ENCODE measurements around the gene CSRNP2. TPM values are rescaled to one million over a fixed set of nuclear protein-coding genes. Genes with fewer than 3 reads are reported as not detected.

CSRNP2 gene
- total and polyA plus RNA-seq, 2 of the 4 experiments (the other 2 are of a cell fraction), result 14.0 to 21.7 TPM

DNA sequence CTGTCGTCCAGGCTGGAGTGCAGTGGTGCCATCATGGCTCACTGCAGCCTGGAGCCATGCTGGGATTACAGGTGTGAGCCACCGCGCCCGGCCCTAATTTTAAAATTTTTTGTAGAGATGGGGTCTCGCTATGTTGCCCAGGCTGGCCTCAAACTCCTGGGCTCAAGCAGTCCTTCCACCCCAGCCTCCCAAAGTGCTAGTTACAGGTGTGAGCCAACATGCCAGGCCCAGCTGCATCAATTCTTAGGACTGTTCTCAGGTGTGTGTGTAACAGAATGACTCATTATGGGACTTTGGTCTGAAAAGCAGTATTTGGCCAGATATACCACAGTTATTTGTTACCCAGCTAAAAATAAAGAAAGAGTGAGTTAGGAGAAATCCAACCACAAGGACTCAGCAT is 17.9 kb downstream of the CSRNP2 start:
- Histone ChIP-seq H2AK9ac (replicated peaks; ENCODE audit: low read depth, low read length, poor library complexity) (no peak overlapping the region), H3K4me2 (ENCODE audit: low read depth, low read length) (no peak overlapping the region), H2BK5ac (ENCODE audit: low read depth, low read length, poor library complexity, severe bottlenecking) (no peak overlapping the region), H3K23ac (ENCODE audit: low read depth, low read length) (no peak overlapping the region), H3K18ac (ENCODE audit: low read depth, low read length) (no peak overlapping the region), H3K9me1 (ENCODE audit: insufficient read depth, low read length) (peaks cover 9% of the 10 kb centered on the region; the same call in 1 of the 2 replicates), H3K4me3 (ENCODE audit: insufficient read depth, low read depth, low read length) (no peak overlapping the region), H3K79me1 (ENCODE audit: low read depth in 1 of 2, low read length in 2 of 2) (peaks cover 8 to 28% of the 10 kb centered on the region in 2 experiments; a peak in 2 of 4 replicates), H2BK120ac (ENCODE audit: low read depth, low read length) (no peak overlapping the region), H2AFZ (replicated peaks; ENCODE audit: low read length, poor library complexity) (no peak overlapping the region), H4K8ac (ENCODE audit: low read depth in 2 of 2, low read length in 2 of 2) (no peak overlapping the region), H2BK20ac (ENCODE audit: low read depth, low read length) (no peak overlapping the region), H3K14ac (replicated peaks; ENCODE audit: low read depth, low read length) (no peak overlapping the region), H3K9me3 (ENCODE audit: control insufficient read depth, insufficient read depth, low read length) (no peaks in the 10 kb centered on the region), H2BK15ac (ENCODE audit: low read depth, low read length) (no peak overlapping the region), H3K27ac (ENCODE audit: insufficient read depth, low read length) (no peak overlapping the region), H3K27me3 (ENCODE audit: control insufficient read depth, insufficient read depth, low read length) (no peaks in the 10 kb centered on the region), H4K5ac (ENCODE audit: low read depth, low read length) (no peak overlapping the region), H2AK5ac (ENCODE audit: low read depth, low read length) (no peak overlapping the region), H3K4ac (ENCODE audit: low read depth, low read length) (no peak overlapping the region), H3K56ac (ENCODE audit: extremely low read depth, insufficient read depth, low read length) (no peak overlapping the region), H3K36me3 (ENCODE audit: control insufficient read depth, insufficient read depth, low read length) (peaks cover 55% of the 10 kb centered on the region), H3K4me1 (ENCODE audit: control insufficient read depth, insufficient read depth, low read length) (peaks cover 2% of the 10 kb centered on the region; the same call in 1 of the 2 replicates), H4K91ac (ENCODE audit: insufficient read depth, low read depth, low read length) (no peak overlapping the region), H3K9ac (ENCODE audit: low read depth, low read length) (no peak overlapping the region), H4K20me1 (ENCODE audit: insufficient read depth, low read length) (0 out of 2 replicates have a peak, but pooled peaks cover 7% of the 10 kb centered on the region)
- no peak for TF ChIP-seq SMC3 (IDR thresholded peaks at IDR 0.05; ENCODE audit: low read depth, low read length)
- TF ChIP-seq ELK1 (IDR thresholded peaks at IDR 0.05; ENCODE audit: borderline replicate concordance, low read depth, low read length), result no peak
- TF ChIP-seq FOS (IDR thresholded peaks at IDR 0.05; ENCODE audit: low read depth, low read length), result no peak
- TF ChIP-seq RAD21 (IDR thresholded peaks at IDR 0.05; ENCODE audit: low read length), result no peak
- TF ChIP-seq POLR2A (IDR thresholded peaks at IDR 0.05; ENCODE audit: low read depth, low read length), result no peak
- no peak for TF ChIP-seq CEBPB (IDR thresholded peaks at IDR 0.05; ENCODE audit: low read depth, low read length)
- TF ChIP-seq RFX5 (IDR thresholded peaks at IDR 0.05; ENCODE audit: low read depth, low read length), result no peak
- TF ChIP-seq CHD1 (IDR thresholded peaks at IDR 0.05; ENCODE audit: low read depth, low read length), result no peak
- no peak for TF ChIP-seq MAZ (IDR thresholded peaks at IDR 0.05; ENCODE audit: borderline replicate concordance, low read depth, low read length)
- TF ChIP-seq, protein P1, sequence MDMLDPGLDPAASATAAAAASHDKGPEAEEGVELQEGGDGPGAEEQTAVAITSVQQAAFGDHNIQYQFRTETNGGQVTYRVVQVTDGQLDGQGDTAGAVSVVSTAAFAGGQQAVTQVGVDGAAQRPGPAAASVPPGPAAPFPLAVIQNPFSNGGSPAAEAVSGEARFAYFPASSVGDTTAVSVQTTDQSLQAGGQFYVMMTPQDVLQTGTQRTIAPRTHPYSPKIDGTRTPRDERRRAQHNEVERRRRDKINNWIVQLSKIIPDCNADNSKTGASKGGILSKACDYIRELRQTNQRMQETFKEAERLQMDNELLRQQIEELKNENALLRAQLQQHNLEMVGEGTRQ (IDR thresholded peaks at IDR 0.05; ENCODE audit: low read depth, low read length), result no peak
- TF ChIP-seq MXI1 (IDR thresholded peaks at IDR 0.05; ENCODE audit: borderline replicate concordance, low read depth, low read length), result no peak
- TF ChIP-seq NFE2L2 (IDR thresholded peaks at IDR 0.05; ENCODE audit: low read depth, low read length), result no peak
- no peak for TF ChIP-seq MAFK (IDR thresholded peaks at IDR 0.05; ENCODE audit: low read depth, low read length)
- TF ChIP-seq RCOR1 (IDR thresholded peaks at IDR 0.05; ENCODE audit: insufficient replicate concordance, low read length), result no peak
- no peak for TF ChIP-seq BHLHE40 (IDR thresholded peaks at IDR 0.05; ENCODE audit: low read depth, low read length)
- TF ChIP-seq, protein P2, sequence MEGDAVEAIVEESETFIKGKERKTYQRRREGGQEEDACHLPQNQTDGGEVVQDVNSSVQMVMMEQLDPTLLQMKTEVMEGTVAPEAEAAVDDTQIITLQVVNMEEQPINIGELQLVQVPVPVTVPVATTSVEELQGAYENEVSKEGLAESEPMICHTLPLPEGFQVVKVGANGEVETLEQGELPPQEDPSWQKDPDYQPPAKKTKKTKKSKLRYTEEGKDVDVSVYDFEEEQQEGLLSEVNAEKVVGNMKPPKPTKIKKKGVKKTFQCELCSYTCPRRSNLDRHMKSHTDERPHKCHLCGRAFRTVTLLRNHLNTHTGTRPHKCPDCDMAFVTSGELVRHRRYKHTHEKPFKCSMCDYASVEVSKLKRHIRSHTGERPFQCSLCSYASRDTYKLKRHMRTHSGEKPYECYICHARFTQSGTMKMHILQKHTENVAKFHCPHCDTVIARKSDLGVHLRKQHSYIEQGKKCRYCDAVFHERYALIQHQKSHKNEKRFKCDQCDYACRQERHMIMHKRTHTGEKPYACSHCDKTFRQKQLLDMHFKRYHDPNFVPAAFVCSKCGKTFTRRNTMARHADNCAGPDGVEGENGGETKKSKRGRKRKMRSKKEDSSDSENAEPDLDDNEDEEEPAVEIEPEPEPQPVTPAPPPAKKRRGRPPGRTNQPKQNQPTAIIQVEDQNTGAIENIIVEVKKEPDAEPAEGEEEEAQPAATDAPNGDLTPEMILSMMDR (conservative IDR thresholded peaks at IDR 0.05; ENCODE audit: low read depth, low read length), result no peak
- 100% methylated on average over 3 of the region's 5 CpGs; no CpG with 5 or more reads in 1 of the 2 experiments for WGBS, 2 experiments (ENCODE audit: extremely low coverage in 2 of 2, insufficient read length in 1 of 2)
- ATAC-seq (ENCODE audit: low read depth) (no peak), DNase-seq (no peak)
- BruUV-seq (replicated peaks), result no TSS peak
- in situ Hi-C loops (cut with MboI; ENCODE audit: low sequenced_read_pairs) (no loop called here), intact Hi-C loops (cut with micrococcal nuclease) (no loop called here), dilution Hi-C loops (cut with HindIII; ENCODE audit: low sequenced_read_pairs, unreplicated experiment) (no loop called here)
- ChIA-PET CTCF (no interaction called here), POLR2A (ENCODE audit: unreplicated experiment) (no interaction called here)
